Hepatocyte (in vitro differentiated cells): ENCODE results near the gene GPR55. TPM values are rescaled to one million over a fixed set of nuclear protein-coding genes. Genes with fewer than 3 reads are reported as not detected.

Source experiments
- DNase-seq: peaks from one replicate; pipeline ENCODE4 v3.0.0-alpha.2; 2016; ENCODE audit warnings: low spot score
- H2AFZ ChIP-seq: fragments of 200-600 bp; sonication (generic); 2 replicates; pipeline ENCODE4 v1.6.0; 2016; ENCODE audit warnings: antibody characterized with exemption, mild to moderate bottlenecking
- H3K27ac ChIP-seq: fragments of 200-600 bp; sonication (generic); 2 replicates; pipeline ENCODE4 v1.5.1; 2016; ENCODE audit warnings: mild to moderate bottlenecking
- H3K27me3 ChIP-seq: fragments of 200-600 bp; sonication (generic); 2 replicates; pipeline ENCODE4 v1.6.1; 2016
- H3K36me3 ChIP-seq: fragments of 200-600 bp; sonication (generic); replicated peaks from 2 replicates; pipeline ENCODE4 v1.5.1; 2016; ENCODE audit warnings: low read depth; ENCODE audit not compliant: insufficient read depth
- H3K4me1 ChIP-seq: fragments of 200-600 bp; sonication (generic); 2 replicates; pipeline ENCODE4 v1.5.1; 2016; ENCODE audit warnings: mild to moderate bottlenecking, moderate library complexity; ENCODE audit not compliant: insufficient read depth
- H3K4me2 ChIP-seq: fragments of 200-600 bp; sonication (generic); 2 replicates; pipeline ENCODE4 v1.6.0; 2016
- H3K4me3 ChIP-seq: fragments of 200-600 bp; sonication (generic); 2 replicates; pipeline ENCODE4 v1.5.1; 2016; ENCODE audit warnings: mild to moderate bottlenecking
- H3K79me2 ChIP-seq: fragments of 200-600 bp; sonication (generic); 2 replicates; pipeline ENCODE4 v1.6.0; 2017; ENCODE audit warnings: mild to moderate bottlenecking
- H3K9me2 ChIP-seq: fragments of 200-600 bp; sonication (generic); replicated peaks from 2 replicates; pipeline ENCODE4 v1.6.0; 2017; ENCODE audit warnings: mild to moderate bottlenecking; ENCODE audit not compliant: insufficient read depth
- H3K9me3 ChIP-seq: fragments of 200-600 bp; sonication (generic); 2 replicates; pipeline ENCODE4 v1.5.1; 2016; ENCODE audit warnings: low read depth, mild to moderate bottlenecking
- H4K20me1 ChIP-seq: fragments of 200-600 bp; sonication (generic); 2 replicates; pipeline ENCODE4 v1.6.0; 2016; ENCODE audit warnings: mild to moderate bottlenecking; ENCODE audit not compliant: insufficient read depth, poor library complexity, severe bottlenecking
- EZH2 ChIP-seq: fragments of 200-600 bp; sonication (generic); IDR thresholded peaks from 2 replicates; pipeline ENCODE4 v1.6.1; 2016; ENCODE audit warnings: antibody characterized with exemption, mild to moderate bottlenecking, borderline replicate concordance
- EZH2phosphoT487 ChIP-seq: fragments of 200-600 bp; sonication (generic); IDR thresholded peaks from one replicate; pipeline ENCODE4 v1.6.1; 2018; ENCODE audit warnings: antibody characterized with exemption, mild to moderate bottlenecking, low read depth, moderate library complexity; ENCODE audit not compliant: unreplicated experiment, severe bottlenecking
- WGBS: methylation state at CpG from one replicate; pipeline ENCODE4 v1.1.6; 2016; ENCODE audit warnings: low lambda C conversion rate; ENCODE audit errors: missing lambda C conversion rate; 5-methylcytosine and 5-hydroxymethylcytosine counted together
- polyA plus RNA-seq: library from polyadenylated mRNA; unstranded; fragments of >200 nt; fragmentation: Nextera tagmentation; extraction: Ambion mirVana; gene quantifications from 2 replicates; pipeline ENCODE4 v1.2.1, GENCODE V29; 2016
- total RNA-seq: library from RNA; depleted of rRNA; stranded (reverse); fragments of >200 nt; gene quantifications from 2 replicates; pipeline ENCODE4 v1.2.3, GENCODE V29; 2014
- TF ChIP-seq, protein P1 (sequence below): fragments of 200-600 bp; sonication (generic); IDR thresholded peaks from 2 replicates; pipeline ENCODE4 v1.5.1; 2016; ENCODE audit warnings: antibody characterized with exemption, mild to moderate bottlenecking; ENCODE audit not compliant: poor library complexity

Gene GPR55
- total and polyA plus RNA-seq, 2 experiments from 2014 or later: 0.83 TPM; not detected in 1

GRCh38 chr2:230868161-230868946 is 56.7 kb downstream of the GPR55 start:
- peak; percentile 40 for DNase-seq
- Histone ChIP-seq H3K9me2 (no peaks in the 10 kb centered on the region), H3K27me3 (no peaks in the 10 kb centered on the region), H3K4me1 (peaks cover 66% of the 10 kb centered on the region), H3K27ac (peak overlapping the region; percentile 97), H3K4me2 (peak overlapping the region; percentile 91), H3K4me3 (no peak overlapping the region), H3K9me3 (no peaks in the 10 kb centered on the region), H3K79me2 (peaks cover 79% of the 10 kb centered on the region), H4K20me1 (peaks cover 28% of the 10 kb centered on the region), H2AFZ (no peak overlapping the region), H3K36me3 (no peaks in the 10 kb centered on the region)
- no peak for TF ChIP-seq EZH2phosphoT487
- 33% methylated on average over 13 of the region's 15 CpGs for WGBS

DNA sequence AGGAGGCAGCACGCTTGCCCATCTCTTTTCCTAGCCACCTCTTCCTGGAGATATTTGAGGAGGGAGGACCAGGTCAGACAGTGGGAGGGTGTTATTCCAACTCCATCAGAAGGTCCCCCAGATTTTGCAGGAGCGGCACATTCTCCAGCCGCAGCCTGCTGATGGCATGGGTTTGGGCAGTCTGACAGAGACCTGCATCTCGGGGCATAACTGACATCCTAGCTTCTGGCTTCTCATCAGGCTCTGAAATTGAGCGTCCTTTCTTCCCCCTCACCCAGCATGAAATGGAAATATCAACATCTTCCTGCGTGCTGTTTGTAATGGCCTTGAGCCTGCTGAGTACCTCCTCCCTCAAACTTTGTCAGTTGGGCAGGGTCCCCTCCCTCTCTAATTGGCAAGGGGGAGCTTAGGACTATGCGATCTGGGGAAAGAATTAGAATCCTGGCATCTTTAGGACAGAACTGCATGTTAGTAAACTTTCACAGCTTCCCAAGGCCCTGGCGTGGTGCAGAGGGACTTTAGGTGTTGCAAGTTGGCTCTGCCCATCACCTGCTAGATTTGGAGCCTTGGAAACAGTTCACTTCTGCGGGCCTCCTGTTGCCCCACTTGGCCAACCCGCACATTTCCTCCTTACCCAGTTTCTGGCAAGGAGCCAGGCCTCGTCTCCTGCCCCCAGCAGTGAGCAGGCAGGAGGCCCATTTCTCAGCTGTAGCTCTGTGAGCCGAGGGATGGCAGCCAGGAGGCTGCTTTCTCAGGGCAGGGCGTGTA is 58.1 kb downstream of the GPR55 start:
- Histone ChIP-seq H2AFZ (no peak overlapping the region), H3K79me2 (peaks cover 65% of the 10 kb centered on the region), H3K4me1 (peaks cover 58% of the 10 kb centered on the region), H3K4me2 (peak overlapping the region; percentile 91), H3K9me2 (no peaks in the 10 kb centered on the region), H3K27ac (peak overlapping the region; percentile 97), H3K9me3 (no peaks in the 10 kb centered on the region), H3K36me3 (no peaks in the 10 kb centered on the region), H3K4me3 (peak overlapping the region; percentile 99), H3K27me3 (no peaks in the 10 kb centered on the region), H4K20me1 (peaks cover 16% of the 10 kb centered on the region)
- no peak for TF ChIP-seq EZH2phosphoT487
- TF ChIP-seq, protein P1, sequence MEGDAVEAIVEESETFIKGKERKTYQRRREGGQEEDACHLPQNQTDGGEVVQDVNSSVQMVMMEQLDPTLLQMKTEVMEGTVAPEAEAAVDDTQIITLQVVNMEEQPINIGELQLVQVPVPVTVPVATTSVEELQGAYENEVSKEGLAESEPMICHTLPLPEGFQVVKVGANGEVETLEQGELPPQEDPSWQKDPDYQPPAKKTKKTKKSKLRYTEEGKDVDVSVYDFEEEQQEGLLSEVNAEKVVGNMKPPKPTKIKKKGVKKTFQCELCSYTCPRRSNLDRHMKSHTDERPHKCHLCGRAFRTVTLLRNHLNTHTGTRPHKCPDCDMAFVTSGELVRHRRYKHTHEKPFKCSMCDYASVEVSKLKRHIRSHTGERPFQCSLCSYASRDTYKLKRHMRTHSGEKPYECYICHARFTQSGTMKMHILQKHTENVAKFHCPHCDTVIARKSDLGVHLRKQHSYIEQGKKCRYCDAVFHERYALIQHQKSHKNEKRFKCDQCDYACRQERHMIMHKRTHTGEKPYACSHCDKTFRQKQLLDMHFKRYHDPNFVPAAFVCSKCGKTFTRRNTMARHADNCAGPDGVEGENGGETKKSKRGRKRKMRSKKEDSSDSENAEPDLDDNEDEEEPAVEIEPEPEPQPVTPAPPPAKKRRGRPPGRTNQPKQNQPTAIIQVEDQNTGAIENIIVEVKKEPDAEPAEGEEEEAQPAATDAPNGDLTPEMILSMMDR: peak; percentile 5
- TF ChIP-seq EZH2: no peak
- WGBS: 54% methylated on average over 13 of the region's 13 CpGs
- no peak for DNase-seq

DNA sequence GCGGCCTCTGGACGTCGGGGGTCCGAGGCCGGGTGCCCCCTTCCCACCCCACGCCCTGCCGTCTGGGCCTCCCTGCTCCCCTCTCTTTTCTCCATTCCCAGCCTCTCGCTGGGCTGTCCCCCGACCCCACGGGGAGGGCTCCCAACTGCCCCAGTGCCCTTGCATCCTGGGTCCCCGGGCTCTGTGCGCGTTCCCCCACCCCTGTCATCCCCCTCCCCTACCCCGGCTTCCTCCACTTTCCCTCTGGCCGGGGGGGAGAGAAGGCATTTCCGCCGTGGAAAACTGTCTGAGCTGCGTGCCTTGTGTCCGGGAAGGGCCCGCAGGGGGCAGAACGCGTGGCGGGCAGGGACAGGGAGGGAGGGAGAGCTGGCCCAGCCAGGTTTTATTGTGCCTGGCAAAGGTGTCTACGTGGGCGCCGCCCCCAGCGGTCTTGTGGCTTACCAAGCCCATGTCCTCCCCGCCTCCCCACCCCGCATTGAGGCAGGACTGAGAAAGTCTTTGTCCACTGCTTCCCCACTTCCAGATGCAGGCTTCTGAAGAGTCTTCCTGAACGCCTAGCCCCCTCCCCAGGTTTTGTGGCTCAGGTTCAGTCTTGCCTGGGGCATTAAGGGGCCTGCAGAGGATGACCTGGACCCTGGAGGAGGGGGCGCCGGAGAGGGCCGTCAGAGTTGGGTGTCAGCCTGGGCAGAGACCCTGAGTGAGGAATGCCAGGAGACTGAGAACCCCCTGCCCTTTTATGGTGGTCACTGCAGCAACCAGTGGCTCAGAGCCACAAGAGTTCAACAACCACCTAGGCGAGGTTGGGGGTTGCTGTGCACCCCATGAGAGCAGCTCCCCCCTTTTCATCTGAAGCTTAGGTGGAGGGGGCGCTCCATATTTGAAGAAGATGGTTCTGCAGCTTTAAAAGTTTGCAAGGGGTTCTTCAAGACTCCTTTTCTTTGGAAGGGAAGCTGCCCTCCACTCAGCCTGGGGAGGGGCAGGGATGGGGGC is 59.0 kb downstream of the GPR55 start:
- Histone ChIP-seq H3K27me3 (no peaks in the 10 kb centered on the region), H3K9me3 (no peaks in the 10 kb centered on the region), H3K4me1 (peaks cover 50% of the 10 kb centered on the region), H3K79me2 (peaks cover 56% of the 10 kb centered on the region), H3K36me3 (no peaks in the 10 kb centered on the region), H3K4me3 (peak overlapping the region; percentile 99), H3K9me2 (no peaks in the 10 kb centered on the region), H3K27ac (peak overlapping the region; percentile 97), H3K4me2 (peak overlapping the region; percentile 91), H2AFZ (peak overlapping the region; percentile 77), H4K20me1 (peaks cover 7% of the 10 kb centered on the region)
- peak; percentile 85 for DNase-seq
- 12% methylated on average over 19 of the region's 35 CpGs for WGBS
- TF ChIP-seq EZH2 (no peak), EZH2phosphoT487 (no peak)
- TF ChIP-seq, protein P1: peak; percentile 30
